H1 (cell line): ENCODE measurements around the gene GATA5. TPM values are rescaled to one million over a fixed set of nuclear protein-coding genes. Genes with fewer than 3 reads are reported as not detected.

Source experiments
- CTCF ChIA-PET: fragments of 300-600 bp; sonication (Branson Sonifier 250); formaldehyde crosslinking; loops from one replicate; lab custom pipeline; 2021; ENCODE audit not compliant: partially characterized antibody; lab: Charles Lee
- POLR2A ChIA-PET: fragments of 300-600 bp; sonication (Branson Sonifier 250); formaldehyde crosslinking; loops from one replicate; lab custom pipeline; 2021; ENCODE audit warnings: inconsistent platforms; ENCODE audit not compliant: partially characterized antibody; lab: Charles Lee
- DNase-seq, 2 experiments: peaks; one replicate each; pipeline versions ENCODE4 v3.0.0 to v3.0.0-alpha.2; 2010 to 2022; ENCODE audit warnings: low spot score in 2 of 2, low read depth in 1 of 2, mixed read lengths in 1 of 2
- FAIRE-seq: peaks from 2 replicates; lab custom pipeline; 2011; peaks lifted over from hg19 to GRCh38; lab: Jason Lieb, UNC
- H2AFZ ChIP-seq: 2 replicates; pipeline ENCODE4 v1.8.1; 2012; ENCODE audit warnings: low read length, inconsistent platforms
- H2AK5ac ChIP-seq: 2 replicates; pipeline ENCODE4 v1.6.1; 2013; ENCODE audit warnings: low read depth, low read length
- H2BK120ac ChIP-seq: replicated peaks from 2 replicates; pipeline ENCODE3; 2013; ENCODE audit warnings: low read depth, low read length, inconsistent platforms
- H2BK12ac ChIP-seq: 2 replicates; pipeline ENCODE4 v1.6.1; 2013; ENCODE audit warnings: low read depth, low read length
- H2BK15ac ChIP-seq: 2 replicates; pipeline ENCODE4 v1.6.1; 2013; ENCODE audit warnings: low read length
- H2BK20ac ChIP-seq: 2 replicates; pipeline ENCODE4 v1.6.1; 2013; ENCODE audit warnings: low read length
- H2BK5ac ChIP-seq: 2 replicates; pipeline ENCODE4 v1.6.1; 2013; ENCODE audit warnings: low read depth, low read length
- H3K14ac ChIP-seq: 2 replicates; pipeline ENCODE4 v1.6.1; 2013; ENCODE audit warnings: inconsistent platforms; ENCODE audit not compliant: insufficient read length
- H3K18ac ChIP-seq: 2 replicates; pipeline ENCODE4 v1.6.1; 2013; ENCODE audit warnings: low read length; ENCODE audit errors: extremely low read depth
- H3K23ac ChIP-seq: 2 replicates; pipeline ENCODE4 v1.6.1; 2013; ENCODE audit warnings: inconsistent platforms; ENCODE audit not compliant: insufficient read length
- H3K23me2 ChIP-seq: 2 replicates; pipeline ENCODE4 v1.6.1; 2013; ENCODE audit warnings: low read depth, low read length
- H3K27ac ChIP-seq: 2 replicates; pipeline ENCODE4 v1.6.1; 2011; ENCODE audit warnings: low read depth, low read length, inconsistent platforms
- H3K27me3 ChIP-seq, 4 experiments: replicated peaks in 1 of 4; 1 replicate in 1 of 4; 2 replicates in 3 of 4; pipeline versions ENCODE4 v1.6.1 to v1.8.1; 2011 to 2013; ENCODE audit warnings: low read length in 3 of 4, mild to moderate bottlenecking in 3 of 4, inconsistent platforms in 2 of 4, mixed read lengths in 2 of 4, moderate library complexity in 1 of 4; ENCODE audit not compliant: control insufficient read depth in 3 of 4, insufficient read depth in 3 of 4; ENCODE audit errors: extremely low read depth in 1 of 4
- H3K36me3 ChIP-seq, 4 experiments: 2 replicates each; pipeline versions ENCODE4 v1.6.1 to v1.8.1; 2011 to 2013; ENCODE audit warnings: mild to moderate bottlenecking in 4 of 4, low read length in 3 of 4, moderate library complexity in 2 of 4, control low read depth in 1 of 4, inconsistent platforms in 1 of 4; ENCODE audit not compliant: insufficient read depth in 4 of 4, control insufficient read depth in 2 of 4
- H3K4ac ChIP-seq: replicated peaks from 2 replicates; pipeline ENCODE3; 2013; ENCODE audit warnings: low read length, low read depth, mixed read lengths, inconsistent platforms; ENCODE audit not compliant: insufficient read length
- H3K4me1 ChIP-seq, 4 experiments: replicated peaks in 1 of 4; 1 replicate in 1 of 4; 2 replicates in 3 of 4; pipeline versions ENCODE4 v1.6.1 to v1.8.1; 2011 to 2013; ENCODE audit warnings: low read length in 3 of 4, inconsistent platforms in 2 of 4, mixed read lengths in 1 of 4; ENCODE audit not compliant: insufficient read depth in 4 of 4, control insufficient read depth in 3 of 4
- H3K4me2 ChIP-seq, 2 experiments: 2 replicates each; pipeline versions ENCODE4 v1.6.1 to v1.8.1; 2011 to 2013; ENCODE audit warnings: low read depth in 2 of 2, low read length in 2 of 2, control low read depth in 1 of 2, inconsistent platforms in 1 of 2, mild to moderate bottlenecking in 1 of 2; ENCODE audit not compliant: insufficient read depth in 1 of 2
- H3K4me3 ChIP-seq, 4 experiments: fragments of 200-600, 300-600 bp in 1 of 4; sonication (generic), shearing (Covaris generic), sonication (Bioruptor Twin) in 1 of 4; 2 replicates each; pipeline versions ENCODE4 v1.5.1 to v1.8.1; 2011 to 2016; ENCODE audit warnings: low read length in 4 of 4, low read depth in 3 of 4, control low read depth in 2 of 4, inconsistent platforms in 2 of 4, mild to moderate bottlenecking in 2 of 4, mixed read lengths in 1 of 4, moderate library complexity in 1 of 4; ENCODE audit not compliant: insufficient read depth in 2 of 4; ENCODE audit errors: extremely low read depth in 1 of 4
- H3K56ac ChIP-seq: replicated peaks from 2 replicates; pipeline ENCODE3; 2013; ENCODE audit warnings: low read depth, mild to moderate bottlenecking, mixed read lengths, low read length, inconsistent platforms; ENCODE audit not compliant: insufficient read length
- H3K79me1 ChIP-seq: 2 replicates; pipeline ENCODE4 v1.6.1; 2013; ENCODE audit warnings: low read depth, low read length, control low read depth
- H3K79me2 ChIP-seq, 2 experiments: 2 replicates each; pipeline versions ENCODE4 v1.6.1 to v1.8.1; 2012 to 2013; ENCODE audit warnings: low read length in 2 of 2, mild to moderate bottlenecking in 2 of 2, inconsistent platforms in 1 of 2; ENCODE audit not compliant: insufficient read depth in 2 of 2, control insufficient read depth in 1 of 2
- H3K9ac ChIP-seq, 4 experiments: replicated peaks in 1 of 4; 1 replicate in 1 of 4; 2 replicates in 3 of 4; pipeline versions ENCODE4 v1.6.1 to v1.8.1; 2011 to 2013; ENCODE audit warnings: low read depth in 3 of 4, low read length in 3 of 4, control low read depth in 2 of 4, mild to moderate bottlenecking in 2 of 4, moderate library complexity in 2 of 4, inconsistent platforms in 1 of 4; ENCODE audit errors: extremely low read depth in 1 of 4
- H3K9me3 ChIP-seq, 2 experiments: 2 replicates each; pipeline versions ENCODE4 v1.6.1 to v1.8.1; 2012 to 2013; ENCODE audit warnings: mild to moderate bottlenecking in 2 of 2, moderate library complexity in 2 of 2, control low read depth in 1 of 2, inconsistent platforms in 1 of 2, low read depth in 1 of 2, low read length in 1 of 2, mixed read lengths in 1 of 2; ENCODE audit not compliant: insufficient read depth in 2 of 2
- H4K20me1 ChIP-seq, 2 experiments: replicated peaks in 1 of 2; 2 replicates each; pipeline versions ENCODE3 to v1.8.1; 2011 to 2013; ENCODE audit warnings: inconsistent platforms in 2 of 2, low read length in 2 of 2, mild to moderate bottlenecking in 1 of 2; ENCODE audit not compliant: insufficient read depth in 2 of 2, control insufficient read depth in 1 of 2
- H4K5ac ChIP-seq: 2 replicates; pipeline ENCODE4 v1.6.1; 2013; ENCODE audit warnings: low read length, low read depth, mixed read lengths, inconsistent platforms; ENCODE audit not compliant: insufficient read length
- H4K8ac ChIP-seq: 2 replicates; pipeline ENCODE4 v1.8.0; 2013; ENCODE audit warnings: mild to moderate bottlenecking, moderate library complexity, low read length, inconsistent platforms; ENCODE audit not compliant: insufficient read depth; ENCODE audit errors: extremely low read depth
- H4K91ac ChIP-seq: replicated peaks from 2 replicates; pipeline ENCODE3; 2013; ENCODE audit warnings: low read length, mixed read lengths, inconsistent platforms; ENCODE audit not compliant: insufficient read length
- CTBP2 ChIP-seq: IDR thresholded peaks from 2 replicates; pipeline ENCODE4 v1.7.0; 2011; ENCODE audit warnings: borderline replicate concordance, mild to moderate bottlenecking, moderate library complexity, mixed read lengths, low read length; ENCODE audit not compliant: insufficient read depth, insufficient read length
- HDAC2 ChIP-seq, 2 experiments: fragments of 300-600 bp in 1 of 2; sonication (generic) in 1 of 2; IDR thresholded peaks; 2 replicates each; pipeline ENCODE4 v1.6.1; 2011 to 2012; ENCODE audit warnings: low read depth in 2 of 2, low read length in 2 of 2, mild to moderate bottlenecking in 2 of 2, moderate library complexity in 2 of 2, borderline replicate concordance in 1 of 2, inconsistent platforms in 1 of 2
- POLR2A ChIP-seq, 2 experiments: IDR thresholded peaks; 1 replicate in 1 of 2; 2 replicates in 1 of 2; pipeline ENCODE4 v1.6.1; 2011; ENCODE audit warnings: low read depth in 2 of 2, low read length in 2 of 2, mild to moderate bottlenecking in 2 of 2; ENCODE audit errors: control extremely low read depth in 1 of 2
- SIN3A ChIP-seq, 2 experiments: IDR thresholded peaks in 1 of 2; conservative IDR thresholded peaks in 1 of 2; 2 replicates each; pipeline ENCODE4 v1.6.1; 2011 to 2012; ENCODE audit warnings: low read length in 2 of 2, improper control_type of control experiment in 1 of 2, low read depth in 1 of 2, mild to moderate bottlenecking in 1 of 2
- TCF12 ChIP-seq: IDR thresholded peaks from 2 replicates; pipeline ENCODE4 v1.6.1; 2011; ENCODE audit warnings: low read depth, mild to moderate bottlenecking, low read length
- WGBS, 2 experiments: shearing (Covaris generic) in 1 of 2; methylation state at CpG; one replicate each; pipeline versions ENCODE4 v1.1.6 to v1.1.7; 2013 to 2015; ENCODE audit warnings: low lambda C conversion rate in 2 of 2, mixed read lengths in 2 of 2, inconsistent platforms in 1 of 2, low coverage in 1 of 2, missing lambda C conversion rate in 1 of 2; ENCODE audit not compliant: insufficient replicate concordance in 2 of 2, insufficient coverage in 1 of 2, insufficient read length in 1 of 2; ENCODE audit errors: extremely low coverage in 1 of 2, missing lambda C conversion rate in 1 of 2; 5-methylcytosine and 5-hydroxymethylcytosine counted together
- polyA plus RNA-seq, 7 experiments: library from polyadenylated mRNA; depleted of rRNA in 3 of 7; stranded (reverse) in 5 of 7; unstranded in 2 of 7; fragments of >200 nt in 5 of 7; fragments of 200-250 nt in 2 of 7; gene quantifications; 1 replicate in 5 of 7; 2 replicates in 1 of 7; 4 replicates in 1 of 7; pipeline versions ENCODE4 v1.2.1 to v1.2.3, GENCODE V29; 2011 to 2013; ENCODE audit warnings: missing spikeins in 2 of 7, mixed read lengths in 2 of 7
- total RNA-seq: library from RNA; stranded (reverse); fragmentation: NEBNext Ultra II Directional; extraction: Animal tissue kit (Norgen Biotek cat#: 25700); gene quantifications from 2 replicates; pipeline ENCODE4 v1.2.1, GENCODE V29; 2021

GATA5 gene
- total and polyA plus RNA-seq, 2 of the 8 experiments (the other 6 are each of a cell fraction or from before 2014, with no cell fraction given): 0.08 to 0.11 TPM

DNA sequence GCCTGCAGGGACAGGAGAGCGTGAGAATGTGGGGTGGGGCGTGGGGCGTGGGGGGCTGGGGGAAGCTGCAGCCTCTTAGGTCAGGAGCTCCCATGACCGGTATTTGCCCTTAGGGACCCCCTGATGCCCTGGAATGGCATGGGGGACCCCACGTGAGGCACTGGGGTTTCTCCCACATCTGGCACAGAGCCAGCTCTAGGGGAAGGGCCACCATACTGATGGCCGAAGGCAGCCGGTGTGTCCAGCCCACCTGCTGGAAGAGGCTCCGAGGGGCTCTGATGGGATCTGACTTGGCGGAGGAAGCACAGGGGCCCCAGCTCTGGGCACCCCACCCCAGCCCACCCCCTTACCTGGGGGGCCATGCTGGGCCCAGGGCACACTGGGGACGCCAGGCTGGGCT, 10.8 kb downstream of the GATA5 start:
- no peak overlapping the region for H2BK5ac ChIP-seq
- H2BK120ac ChIP-seq: no peak overlapping the region
- H2AFZ ChIP-seq: no peak overlapping the region
- no peak overlapping the region for H3K4me3 ChIP-seq
- no peak overlapping the region for H2BK20ac ChIP-seq
- H4K91ac ChIP-seq: no peak overlapping the region
- H3K4me1 ChIP-seq: no peaks in the 10 kb centered on the region; a peak in 1 of 7 replicates
- ChIA-PET CTCF (no interaction called here), POLR2A (no interaction called here)
- H4K5ac ChIP-seq: no peak overlapping the region
- H3K56ac ChIP-seq: no peak overlapping the region
- H3K23me2 ChIP-seq: no peaks in the 10 kb centered on the region
- no peak for DNase-seq
- H3K79me1 ChIP-seq: no peaks in the 10 kb centered on the region
- H3K23ac ChIP-seq: no peak overlapping the region
- FAIRE-seq: no peak
- no peaks in the 10 kb centered on the region for H3K79me2 ChIP-seq
- no peak overlapping the region for H2BK12ac ChIP-seq
- TF ChIP-seq TCF12 (no peak), POLR2A (IDR thresholded peaks at IDR 0.05; ENCODE audit: control extremely low read depth in 1 of 2, low read depth in 2 of 2, low read length in 2 of 2) (no peak), CTBP2 (no peak), SIN3A (conservative IDR thresholded peaks at IDR 0.05 in 1 of 2, IDR thresholded peaks at IDR 0.05 in 1 of 2; ENCODE audit: low read depth in 1 of 2, low read length in 2 of 2) (no peak), HDAC2 (IDR thresholded peaks at IDR 0.05; ENCODE audit: borderline replicate concordance in 1 of 2, low read depth in 2 of 2, low read length in 2 of 2) (no peak)
- H3K4ac ChIP-seq: no peak overlapping the region
- no peaks in the 10 kb centered on the region for H3K36me3 ChIP-seq
- H3K14ac ChIP-seq: no peak overlapping the region
- peaks cover 0 to 3% (median 1%) of the 10 kb centered on the region in 4 experiments; a peak in 1 of 7 replicates for H3K27me3 ChIP-seq
- H4K8ac ChIP-seq: no peak overlapping the region
- WGBS, 2 experiments: 76% methylated on average over 10 of the region's 10 CpGs; no CpG with 5 or more reads in 1 of the 2 experiments
- peaks cover 0 to 5% of the 10 kb centered on the region in 2 experiments for H4K20me1 ChIP-seq
- no peak overlapping the region for H3K4me2 ChIP-seq
- H3K18ac ChIP-seq: no peak overlapping the region
- no peak overlapping the region for H2BK15ac ChIP-seq
- no peak overlapping the region for H3K9ac ChIP-seq
- no peak overlapping the region for H3K27ac ChIP-seq
- no peak overlapping the region for H2AK5ac ChIP-seq
- H3K9me3 ChIP-seq: no peaks in the 10 kb centered on the region
